K562 (cell line): Measurements from ENCODE around the gene UBE2I. TPM values are rescaled to one million over a fixed set of nuclear protein-coding genes. Genes with fewer than 3 reads are reported as not detected.

Source experiments
- FUS ChIP-seq: fragments of 200-400 bp; formaldehyde crosslinking; optimal IDR thresholded peaks from 2 replicates; pipeline ENCODE3; 2017; ENCODE audit warnings: low read depth, low read length
- HLTF ChIP-seq: fragments of 450-650 bp; IDR thresholded peaks from 2 replicates; pipeline ENCODE4 v1.6.1; 2016
- HMGXB4 ChIP-seq: sonication (generic); formaldehyde crosslinking; IDR thresholded peaks from 2 replicates; pipeline ENCODE4 v1.8.1; 2023; ENCODE audit warnings: mild to moderate bottlenecking, missing genetic modification reagents
- HNRNPK ChIP-seq: fragments of 200-400 bp; formaldehyde crosslinking; IDR thresholded peaks from one replicate; pipeline ENCODE4 v1.6.1; 2018; ENCODE audit warnings: mild to moderate bottlenecking, low read depth, low read length; ENCODE audit not compliant: poor library complexity, severe bottlenecking
- JUNB ChIP-seq: fragments of 450-650 bp; formaldehyde crosslinking; conservative IDR thresholded peaks from 2 replicates; pipeline ENCODE4 v1.4.0; 2020; ENCODE audit warnings: mild to moderate bottlenecking
- MCM5 ChIP-seq: fragments of 450-650 bp; IDR thresholded peaks from 2 replicates; pipeline ENCODE4 v1.6.1; 2016; ENCODE audit warnings: low read depth
- MECOM ChIP-seq: fragments of 250-450 bp; sonication (Bioruptor Pico); IDR thresholded peaks from 2 replicates; pipeline ENCODE4 v1.8.0; 2022; ENCODE audit warnings: inconsistent platforms
- MED1 ChIP-seq: sonication (generic); formaldehyde crosslinking; IDR thresholded peaks from 2 replicates; pipeline ENCODE4 v1.8.1; 2023; ENCODE audit warnings: missing genetic modification reagents, borderline replicate concordance
- MTF1 ChIP-seq: fragments of 250-450 bp; sonication (Bioruptor Pico); IDR thresholded peaks from 2 replicates; pipeline ENCODE4 v1.9.0; 2021; ENCODE audit warnings: moderate library complexity, mild to moderate bottlenecking, inconsistent platforms, borderline replicate concordance
- NR3C1 ChIP-seq: sonication (generic); formaldehyde crosslinking; IDR thresholded peaks from 2 replicates; pipeline ENCODE4 v1.8.1; 2022; ENCODE audit warnings: missing genetic modification reagents
- POLR2G ChIP-seq: fragments of 200-400 bp; formaldehyde crosslinking; IDR thresholded peaks from 2 replicates; pipeline ENCODE4 v1.6.1; 2017; ENCODE audit warnings: low read depth, mild to moderate bottlenecking, antibody characterized with exemption, low read length, moderate library complexity
- PPARD ChIP-seq: fragments of 250-450 bp; sonication (Bioruptor Pico); IDR thresholded peaks from 2 replicates; pipeline ENCODE4 v1.8.0; 2022; ENCODE audit warnings: inconsistent platforms, mild to moderate bottlenecking, moderate library complexity
- SMARCC2 ChIP-seq: fragments of 450-650 bp; IDR thresholded peaks from 2 replicates; pipeline ENCODE4 v1.6.1; 2017; ENCODE audit warnings: antibody characterized with exemption, moderate library complexity, mild to moderate bottlenecking, low read depth
- SUPT5H ChIP-seq: fragments of 450-650 bp; IDR thresholded peaks from 2 replicates; pipeline ENCODE4 v1.6.1; 2016
- XRCC3 ChIP-seq: fragments of 450-650 bp; IDR thresholded peaks from 2 replicates; pipeline ENCODE4 v1.6.1; 2017; ENCODE audit warnings: mild to moderate bottlenecking, moderate library complexity
- ZNF232 ChIP-seq: sonication (generic); formaldehyde crosslinking; IDR thresholded peaks from 2 replicates; pipeline ENCODE4 v1.8.0; 2022; ENCODE audit warnings: mild to moderate bottlenecking, missing genetic modification reagents
- ZNF583 ChIP-seq: fragments of 250-450 bp; sonication (Bioruptor Pico); IDR thresholded peaks from 2 replicates; pipeline ENCODE4 v1.4.0; 2020
- ZNF584 ChIP-seq: fragments of 200-800 bp; sonication (Bioruptor generic); IDR thresholded peaks from 2 replicates; pipeline ENCODE4 v1.6.1; 2016; ENCODE audit warnings: low read depth, mild to moderate bottlenecking, missing genetic modification characterization, missing compliant biosample characterization
- ZNF644 ChIP-seq: fragments of 200-800 bp; sonication (Bioruptor generic); IDR thresholded peaks from 2 replicates; pipeline ENCODE4 v1.6.1; 2016; ENCODE audit warnings: low read depth, missing genetic modification characterization, missing compliant biosample characterization
- ZNF77 ChIP-seq: fragments of 250-450 bp; sonication (Bioruptor Pico); IDR thresholded peaks from 2 replicates; pipeline ENCODE4 v1.5.0; 2020
- polyA plus RNA-seq, 8 experiments: library from polyadenylated mRNA; depleted of rRNA in 4 of 8; stranded (reverse) in 5 of 8; unstranded in 3 of 8; fragments of >200 nt; fragmentation: Nextera tagmentation in 2 of 8; fragmentation: Illumina TruSeq in 1 of 8; extraction: Ambion mirVana in 2 of 8; extraction: Trizol in 1 of 8; gene quantifications; 2 replicates each; pipeline versions ENCODE4 v1.2.1 to v1.2.3, GENCODE V29; 2011 to 2014; ENCODE audit warnings: inconsistent platforms in 1 of 8, missing spikeins in 1 of 8
- total RNA-seq, 7 experiments: library from RNA; depleted of rRNA in 6 of 7; stranded (reverse); fragments of >200 nt in 6 of 7; fragmentation: Illumina TruSeq in 2 of 7; extraction: Trizol in 2 of 7; gene quantifications; 2 replicates each; pipeline versions ENCODE4 v1.2.1 to v1.2.3, GENCODE V29; 2011 to 2021; ENCODE audit warnings: low replicate concordance in 1 of 7
- TF ChIP-seq, protein P1 (sequence below): sonication (generic); formaldehyde crosslinking; IDR thresholded peaks from 2 replicates; pipeline ENCODE4 v1.8.1; 2023; ENCODE audit warnings: mild to moderate bottlenecking, missing genetic modification reagents
- TF ChIP-seq, protein P2 (sequence below): sonication (generic); formaldehyde crosslinking; IDR thresholded peaks from 2 replicates; pipeline ENCODE4 v1.8.1; 2023; ENCODE audit warnings: missing genetic modification reagents, mild to moderate bottlenecking, borderline replicate concordance

The UBE2I gene
- total and polyA plus RNA-seq, 9 of the 15 experiments (the other 6 are each of a cell fraction or from before 2014, with no cell fraction given): 36.6 to 254 (median 104) TPM

GRCh38 chr16:1308977-1309885 is at the start of gene UBE2I (continued):
- TF ChIP-seq MTF1 (CRISPR knock-in tag) (no peak), HNRNPK (no peak), MECOM (CRISPR knock-in tag) (no peak), FUS (no peak), ZNF77 (CRISPR knock-in tag) (no peak), HLTF (peak; percentile 63; the same call in 1 of the 2 replicates), MED1 (CRISPR knock-in tag) (no peak), SMARCC2 (no peak), ZNF583 (CRISPR knock-in tag) (no peak), ZNF644 (tag) (no peak), JUNB (no peak), POLR2G (peak; percentile 85), PPARD (CRISPR knock-in tag) (no peak), ZNF584 (CRISPR knock-in tag) (no peak), SUPT5H (no peak), ZNF232 (CRISPR knock-in tag) (peak; percentile 93), NR3C1 (peak; percentile 75; the same call in 1 of the 2 replicates), MCM5 (no peak), HMGXB4 (CRISPR knock-in tag) (no peak), XRCC3 (no peak)
- TF ChIP-seq, protein P1, sequence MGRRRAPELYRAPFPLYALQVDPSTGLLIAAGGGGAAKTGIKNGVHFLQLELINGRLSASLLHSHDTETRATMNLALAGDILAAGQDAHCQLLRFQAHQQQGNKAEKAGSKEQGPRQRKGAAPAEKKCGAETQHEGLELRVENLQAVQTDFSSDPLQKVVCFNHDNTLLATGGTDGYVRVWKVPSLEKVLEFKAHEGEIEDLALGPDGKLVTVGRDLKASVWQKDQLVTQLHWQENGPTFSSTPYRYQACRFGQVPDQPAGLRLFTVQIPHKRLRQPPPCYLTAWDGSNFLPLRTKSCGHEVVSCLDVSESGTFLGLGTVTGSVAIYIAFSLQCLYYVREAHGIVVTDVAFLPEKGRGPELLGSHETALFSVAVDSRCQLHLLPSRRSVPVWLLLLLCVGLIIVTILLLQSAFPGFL (CRISPR knock-in tag): no peak
- TF ChIP-seq, protein P2, sequence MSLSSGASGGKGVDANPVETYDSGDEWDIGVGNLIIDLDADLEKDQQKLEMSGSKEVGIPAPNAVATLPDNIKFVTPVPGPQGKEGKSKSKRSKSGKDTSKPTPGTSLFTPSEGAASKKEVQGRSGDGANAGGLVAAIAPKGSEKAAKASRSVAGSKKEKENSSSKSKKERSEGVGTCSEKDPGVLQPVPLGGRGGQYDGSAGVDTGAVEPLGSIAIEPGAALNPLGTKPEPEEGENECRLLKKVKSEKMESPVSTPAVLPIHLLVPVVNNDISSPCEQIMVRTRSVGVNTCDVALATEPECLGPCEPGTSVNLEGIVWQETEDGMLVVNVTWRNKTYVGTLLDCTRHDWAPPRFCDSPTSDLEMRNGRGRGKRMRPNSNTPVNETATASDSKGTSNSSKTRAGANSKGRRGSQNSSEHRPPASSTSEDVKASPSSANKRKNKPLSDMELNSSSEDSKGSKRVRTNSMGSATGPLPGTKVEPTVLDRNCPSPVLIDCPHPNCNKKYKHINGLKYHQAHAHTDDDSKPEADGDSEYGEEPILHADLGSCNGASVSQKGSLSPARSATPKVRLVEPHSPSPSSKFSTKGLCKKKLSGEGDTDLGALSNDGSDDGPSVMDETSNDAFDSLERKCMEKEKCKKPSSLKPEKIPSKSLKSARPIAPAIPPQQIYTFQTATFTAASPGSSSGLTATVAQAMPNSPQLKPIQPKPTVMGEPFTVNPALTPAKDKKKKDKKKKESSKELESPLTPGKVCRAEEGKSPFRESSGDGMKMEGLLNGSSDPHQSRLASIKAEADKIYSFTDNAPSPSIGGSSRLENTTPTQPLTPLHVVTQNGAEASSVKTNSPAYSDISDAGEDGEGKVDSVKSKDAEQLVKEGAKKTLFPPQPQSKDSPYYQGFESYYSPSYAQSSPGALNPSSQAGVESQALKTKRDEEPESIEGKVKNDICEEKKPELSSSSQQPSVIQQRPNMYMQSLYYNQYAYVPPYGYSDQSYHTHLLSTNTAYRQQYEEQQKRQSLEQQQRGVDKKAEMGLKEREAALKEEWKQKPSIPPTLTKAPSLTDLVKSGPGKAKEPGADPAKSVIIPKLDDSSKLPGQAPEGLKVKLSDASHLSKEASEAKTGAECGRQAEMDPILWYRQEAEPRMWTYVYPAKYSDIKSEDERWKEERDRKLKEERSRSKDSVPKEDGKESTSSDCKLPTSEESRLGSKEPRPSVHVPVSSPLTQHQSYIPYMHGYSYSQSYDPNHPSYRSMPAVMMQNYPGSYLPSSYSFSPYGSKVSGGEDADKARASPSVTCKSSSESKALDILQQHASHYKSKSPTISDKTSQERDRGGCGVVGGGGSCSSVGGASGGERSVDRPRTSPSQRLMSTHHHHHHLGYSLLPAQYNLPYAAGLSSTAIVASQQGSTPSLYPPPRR (CRISPR knock-in tag): no peak
